CD14-positive monocyte (primary cell): ENCODE measurements around the gene FGF9. TPM values are rescaled to one million over a fixed set of nuclear protein-coding genes. Genes with fewer than 3 reads are reported as not detected.
A peak's percentile ranks its signal among the peaks of the same experiment; 100 is the strongest.

Experiments
- DNase-seq, 3 donors: peaks; one replicate each; pipeline ENCODE4 v3.0.0-alpha.2; 2011 to 2022
- H2AFZ ChIP-seq: 2 replicates; pipeline ENCODE4 v1.6.0; 2012; ENCODE audit warnings: mild to moderate bottlenecking, low read depth, low read length, inconsistent platforms; ENCODE audit not compliant: insufficient read depth, poor library complexity, severe bottlenecking
- H3K27ac ChIP-seq, 2 donors: 1 replicate in 1 of 2; 2 replicates in 1 of 2; pipeline ENCODE4 v1.5.1; 2012 to 2013; ENCODE audit warnings: low read length in 2 of 2, control low read depth in 1 of 2, inconsistent platforms in 1 of 2, low read depth in 1 of 2, mild to moderate bottlenecking in 1 of 2
- H3K27me3 ChIP-seq, 2 donors: one replicate each; pipeline versions ENCODE4 v1.6.0 to v1.6.1; 2011 to 2013; ENCODE audit warnings: low read length in 2 of 2; ENCODE audit not compliant: control insufficient read depth in 2 of 2, insufficient read depth in 2 of 2
- H3K36me3 ChIP-seq, 2 donors: replicated peaks in 1 of 2; 1 replicate in 1 of 2; 2 replicates in 1 of 2; pipeline versions ENCODE4 v1.5.1 to v1.6.1; 2012 to 2013; ENCODE audit warnings: low read length in 2 of 2, control low read depth in 1 of 2, inconsistent platforms in 1 of 2, mild to moderate bottlenecking in 1 of 2; ENCODE audit not compliant: insufficient read depth in 2 of 2, control insufficient read depth in 1 of 2
- H3K4me1 ChIP-seq, 2 donors: 1 replicate in 1 of 2; 2 replicates in 1 of 2; pipeline versions ENCODE4 v1.5.1 to v1.6.1; 2012 to 2013; ENCODE audit warnings: low read length in 2 of 2, control low read depth in 1 of 2, inconsistent platforms in 1 of 2, mild to moderate bottlenecking in 1 of 2, moderate library complexity in 1 of 2; ENCODE audit not compliant: insufficient read depth in 2 of 2, control insufficient read depth in 1 of 2
- H3K4me2 ChIP-seq: replicated peaks from 2 replicates; pipeline ENCODE3; 2012; ENCODE audit warnings: low read length, moderate library complexity, mild to moderate bottlenecking; ENCODE audit not compliant: poor library complexity, severe bottlenecking; ENCODE audit errors: extremely low read depth
- H3K4me3 ChIP-seq, 3 experiments: fragments of 200-600 bp in 1 of 3; sonication (generic) in 1 of 3; replicated peaks in 1 of 3; 1 replicate in 2 of 3; 2 replicates in 1 of 3; pipeline ENCODE4 v1.5.1; 2011 to 2013; ENCODE audit warnings: low read length in 3 of 3, mild to moderate bottlenecking in 3 of 3, control low read depth in 2 of 3, low read depth in 2 of 3, inconsistent platforms in 1 of 3, moderate library complexity in 1 of 3
- H3K79me2 ChIP-seq: 2 replicates; pipeline ENCODE4 v1.6.0; 2012; ENCODE audit warnings: mild to moderate bottlenecking, control low read depth, inconsistent platforms, low read length, moderate library complexity; ENCODE audit not compliant: insufficient read depth
- H3K9ac ChIP-seq: 2 replicates; pipeline ENCODE4 v1.6.0; 2017; ENCODE audit warnings: low read length, mild to moderate bottlenecking; ENCODE audit not compliant: insufficient read depth, poor library complexity, severe bottlenecking
- H3K9me3 ChIP-seq, 2 donors: replicated peaks in 1 of 2; 1 replicate in 1 of 2; 2 replicates in 1 of 2; pipeline versions ENCODE4 v1.5.1 to v1.6.1; 2012 to 2013; ENCODE audit warnings: low read length in 2 of 2, control low read depth in 1 of 2; ENCODE audit not compliant: control insufficient read depth in 1 of 2, insufficient read depth in 1 of 2
- H4K20me1 ChIP-seq: 2 replicates; pipeline ENCODE4 v1.6.0; 2012; ENCODE audit warnings: mild to moderate bottlenecking, low read length, control low read depth, moderate library complexity; ENCODE audit not compliant: insufficient read depth
- H3K27ac Mint-ChIP-seq, 7 donors: one replicate each; pipeline ENCODE4 v1.8.0; 2020; ENCODE audit warnings: mild to moderate bottlenecking in 7 of 7, mixed read lengths in 7 of 7, moderate library complexity in 6 of 7, inconsistent platforms in 2 of 7
- H3K27me3 Mint-ChIP-seq, 3 donors: one replicate each; pipeline ENCODE4 v1.8.0; 2021 to 2022; ENCODE audit warnings: low read depth in 3 of 3, mild to moderate bottlenecking in 3 of 3, mixed read lengths in 3 of 3, moderate library complexity in 3 of 3, inconsistent platforms in 1 of 3
- H3K36me3 Mint-ChIP-seq, 2 donors: one replicate each; pipeline ENCODE4 v1.8.0; 2020; ENCODE audit warnings: mixed read lengths in 2 of 2, inconsistent platforms in 1 of 2, mild to moderate bottlenecking in 1 of 2
- H3K4me1 Mint-ChIP-seq: one replicate; pipeline ENCODE4 v1.8.0; 2020; ENCODE audit warnings: mild to moderate bottlenecking, mixed read lengths
- H3K4me3 Mint-ChIP-seq, 2 donors: one replicate each; pipeline ENCODE4 v1.8.0; 2020; ENCODE audit warnings: mild to moderate bottlenecking in 2 of 2, mixed read lengths in 2 of 2, moderate library complexity in 1 of 2
- H3K9me3 Mint-ChIP-seq, 7 donors: one replicate each; pipeline ENCODE4 v1.8.0; 2020 to 2022; ENCODE audit warnings: mixed read lengths in 7 of 7, mild to moderate bottlenecking in 6 of 7, moderate library complexity in 6 of 7, inconsistent platforms in 2 of 7
- CTCF ChIP-seq: fragments of 200-600 bp; IDR thresholded peaks from one replicate; pipeline ENCODE4 v1.8.0; 2022; ENCODE audit warnings: antibody characterized with exemption, mild to moderate bottlenecking
- WGBS: methylation state at CpG from one replicate; pipeline ENCODE4 v1.1.5; 2013; ENCODE audit warnings: missing lambda C conversion rate; ENCODE audit not compliant: insufficient coverage; 5-methylcytosine and 5-hydroxymethylcytosine counted together
- intact Hi-C, 2 donors: fragments of 100-400 bp; cut with micrococcal nuclease; formaldehyde crosslinking; loops; one replicate each; pipeline versions ENCODE4 v1.15.0 to v1.15.1; 2023
- polyA plus RNA-seq, 3 donors: library from polyadenylated mRNA; depleted of rRNA in 1 of 3; unstranded in 2 of 3; stranded (reverse) in 1 of 3; fragments of 300-500 nt in 2 of 3; fragments of >200 nt in 1 of 3; fragmentation: Illumina TruSeq in 2 of 3; gene quantifications; 1 replicate in 2 of 3; 2 replicates in 1 of 3; pipeline ENCODE4 v1.2.3, GENCODE V29; 2012 to 2021

FGF9 gene
- polyA plus RNA-seq, 3 donors = 0.03 to 0.16 TPM; not detected in 1

- Mint-ChIP-seq H3K4me1 (no peaks in the 10 kb centered on the region), H3K4me3 (no peak overlapping the region), H3K27ac (peak overlapping the region in 1 of 7 donors; percentile 63), H3K36me3 (no peaks in the 10 kb centered on the region), H3K9me3 (peaks cover 2 to 13% (median 7%) of the 10 kb centered on the region in 7 donors), H3K27me3 (peaks cover 2 to 8% (median 3%) of the 10 kb centered on the region in 3 donors)
- peaks cover 0 to 6% of the 10 kb centered on the region in 2 donors for H3K9me3 ChIP-seq
- no peak overlapping the region for H2AFZ ChIP-seq
- WGBS = 100% methylated on average over 1 of the region's 2 CpGs
- TF ChIP-seq CTCF = no peak
- no peak overlapping the region for H3K4me2 ChIP-seq
- DNase-seq = no peak
- no peaks in the 10 kb centered on the region for H4K20me1 ChIP-seq
- no peak overlapping the region for H3K9ac ChIP-seq
- no peaks in the 10 kb centered on the region for H3K27me3 ChIP-seq
- H3K27ac ChIP-seq = no peak overlapping the region
- H3K4me3 ChIP-seq = no peak overlapping the region
- no peaks in the 10 kb centered on the region for H3K36me3 ChIP-seq
- intact Hi-C loops = no loop called here
- no peaks in the 10 kb centered on the region for H3K4me1 ChIP-seq
- no peaks in the 10 kb centered on the region for H3K79me2 ChIP-seq
Observed at GRCh38 chr13:21710163-21710562, 39.3 kb downstream of the FGF9 start.

- Histone ChIP-seq H3K4me1 (no peaks in the 10 kb centered on the region), H3K4me2 (no peak overlapping the region), H4K20me1 (no peaks in the 10 kb centered on the region), H2AFZ (no peak overlapping the region), H3K79me2 (no peaks in the 10 kb centered on the region), H3K9me3 (no peaks in the 10 kb centered on the region), H3K27me3 (no peaks in the 10 kb centered on the region), H3K9ac (no peak overlapping the region), H3K36me3 (no peaks in the 10 kb centered on the region), H3K4me3 (no peak overlapping the region), H3K27ac (no peak overlapping the region)
- Mint-ChIP-seq H3K4me3 (no peak overlapping the region), H3K4me1 (no peaks in the 10 kb centered on the region), H3K27me3 (peaks cover 3 to 8% (median 6%) of the 10 kb centered on the region in 3 donors), H3K27ac (no peak overlapping the region), H3K36me3 (no peaks in the 10 kb centered on the region), H3K9me3 (peaks cover 0 to 2% (median 0%) of the 10 kb centered on the region in 7 donors)
- intact Hi-C loops = no loop called here
- TF ChIP-seq CTCF = no peak
- WGBS = 67% methylated on average over 1 of the region's 4 CpGs
- no peak for DNase-seq
Observed at GRCh38 chr13:21717817-21718216, 46.9 kb downstream of the FGF9 start.
